Measurements from ENCODE around the gene TNFRSF1B.

Gene TNFRSF1B

DNA sequence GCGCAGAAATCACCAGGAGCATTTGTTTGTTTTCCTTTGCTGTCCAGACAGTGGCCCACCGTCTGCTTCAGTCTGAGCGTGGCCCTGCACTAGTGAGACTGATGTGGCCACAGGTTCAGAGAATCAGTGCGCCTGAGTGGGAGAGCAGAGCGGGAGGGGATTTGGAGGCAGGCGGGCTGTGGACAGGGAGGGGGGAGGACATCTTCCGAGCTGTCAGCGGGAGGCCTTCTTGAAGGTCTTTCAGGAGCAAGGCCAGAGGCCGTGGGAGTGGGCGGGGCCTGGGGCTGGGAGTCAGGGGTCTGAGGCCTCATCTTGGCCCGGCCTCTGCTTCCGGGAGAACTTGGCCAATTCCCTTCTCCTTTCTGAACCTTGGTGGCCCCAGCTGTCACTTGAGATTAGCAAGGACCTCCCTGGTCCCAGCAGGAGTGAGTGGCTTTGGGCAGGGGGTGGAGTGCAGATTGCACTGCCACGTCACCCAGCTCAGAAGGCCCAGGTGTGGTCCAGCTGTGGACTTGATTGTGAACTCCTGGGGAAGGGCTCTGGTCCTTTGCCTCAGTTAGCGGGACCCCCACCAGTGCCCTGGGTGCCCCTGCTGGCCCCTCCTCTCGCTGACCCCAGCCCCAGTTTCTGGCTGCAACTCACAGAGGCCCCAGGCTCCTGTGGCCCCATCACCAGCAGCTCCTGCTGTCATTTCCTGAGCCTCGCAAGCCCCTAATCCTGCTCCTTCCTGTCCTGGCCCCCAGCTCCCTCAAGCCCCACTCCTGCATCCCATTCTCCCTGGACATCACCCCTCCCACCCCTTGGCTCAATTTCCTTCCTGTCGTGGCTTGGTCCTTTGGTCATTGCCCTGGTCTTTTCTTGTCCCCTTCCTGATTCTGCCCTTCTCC lies 8.4 kb downstream of the TNFRSF1B start:
- DNase-seq (ENCODE audit: low read depth in 3 of 3): no peak

- DNase-seq (ENCODE audit: low read depth in 3 of 3): no peak
These were observed 9.7 kb downstream of the TNFRSF1B start for GRCh38 chr1:12176298-12177118.

- no peak for DNase-seq (ENCODE audit: low read depth in 3 of 3)
These were observed 10.6 kb downstream of the TNFRSF1B start for GRCh38 chr1:12177156-12177998.

- peak; percentile 87 to 95 (median 90) for DNase-seq (ENCODE audit: low read depth in 3 of 3)
These were observed 11.2 kb downstream of the TNFRSF1B start for GRCh38 chr1:12177999-12178441.

DNA sequence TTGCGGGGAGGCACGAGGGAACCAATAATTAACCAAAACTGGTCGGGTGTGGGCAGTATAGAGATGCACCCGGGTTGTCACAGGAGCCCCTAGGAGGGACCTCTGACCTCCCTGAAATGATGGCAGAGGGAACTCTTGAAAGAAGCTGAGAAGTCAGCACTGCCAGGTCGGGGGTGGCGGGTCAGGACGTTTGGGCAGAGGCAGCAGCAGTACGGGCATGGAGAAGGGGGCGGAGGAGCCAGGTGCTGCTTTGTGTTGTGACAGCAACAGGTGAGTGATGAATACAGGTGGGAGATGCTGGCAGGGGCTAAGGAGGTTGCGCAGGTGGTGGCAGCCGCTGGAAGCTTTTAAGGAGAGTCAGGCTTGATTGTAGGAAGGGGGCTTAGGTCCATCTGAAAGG lies 11.7 kb downstream of the TNFRSF1B start:
- DNase-seq (ENCODE audit: low read depth in 3 of 3): no peak

DNA sequence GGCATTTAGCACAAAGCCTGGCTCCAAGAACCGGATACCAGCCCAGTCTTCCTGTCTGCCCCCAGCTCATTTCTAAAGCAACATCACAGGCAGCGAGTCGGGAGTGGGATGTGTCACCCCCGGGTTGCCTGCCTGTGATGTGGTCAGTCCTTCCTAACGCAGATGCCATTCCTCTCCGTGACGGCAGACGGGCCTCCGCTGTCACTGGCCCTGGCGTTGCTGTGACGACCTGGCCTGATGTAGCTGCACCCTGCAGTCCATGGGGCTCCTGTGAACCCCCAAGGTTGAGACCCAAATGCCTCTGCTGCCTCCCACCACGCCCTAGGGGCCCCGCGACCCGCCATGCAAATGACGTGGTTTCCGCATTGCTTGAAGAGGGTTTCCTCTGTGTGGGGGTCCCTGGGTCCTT lies 12.3 kb downstream of the TNFRSF1B start:
- peak; percentile 60 to 84 (median 71) for DNase-seq (ENCODE audit: low read depth in 3 of 3)

GRCh38 chr1:12179676-12180075 lies 12.9 kb downstream of the TNFRSF1B start:
- no peak for DNase-seq (ENCODE audit: low read depth in 3 of 3)

DNA sequence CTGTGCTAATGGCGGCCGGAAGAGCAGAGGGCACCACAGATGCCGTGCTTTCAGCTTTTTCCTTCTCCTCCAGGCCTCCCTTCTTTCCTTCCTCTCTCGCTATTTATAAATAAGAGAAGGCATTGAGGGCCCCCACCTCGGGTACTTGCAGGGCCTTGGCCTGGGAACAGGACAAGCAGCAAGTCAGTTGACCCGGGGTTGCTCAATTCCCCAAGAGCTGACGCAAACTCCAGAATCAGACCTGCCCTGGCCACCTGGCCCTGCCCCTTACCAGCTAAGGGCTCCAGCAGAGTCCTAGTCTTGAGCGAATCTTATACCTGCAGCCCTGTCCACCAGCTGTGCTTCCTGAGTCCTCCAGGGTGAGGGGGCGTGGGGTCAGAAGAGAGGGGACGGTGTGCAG lies 13.5 kb downstream of the TNFRSF1B start:
- DNase-seq (ENCODE audit: low read depth in 3 of 3): no peak

DNA sequence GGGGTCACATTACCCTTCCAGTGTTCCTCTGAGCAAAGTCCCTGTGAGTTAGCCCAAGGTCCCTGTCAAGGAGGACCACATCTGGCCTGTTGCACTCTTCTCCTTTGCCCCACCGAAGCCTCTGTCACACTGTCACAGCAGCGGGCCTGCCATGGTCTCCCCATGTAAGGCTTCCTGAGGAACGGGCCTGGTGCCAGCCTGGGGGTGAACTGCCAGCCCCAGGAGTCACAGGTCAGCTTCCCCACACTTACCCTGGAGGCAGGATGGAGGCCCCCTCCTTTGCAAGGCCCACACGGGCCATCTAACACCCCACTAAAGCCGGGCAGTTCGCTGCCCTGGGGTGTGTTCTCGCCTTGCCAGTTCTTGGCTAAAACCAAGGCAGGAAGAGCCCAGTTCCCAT lies 14.1 kb downstream of the TNFRSF1B start:
- no peak for DNase-seq (ENCODE audit: low read depth in 3 of 3)

GRCh38 chr1:12181568-12181967 lies 14.8 kb downstream of the TNFRSF1B start:
- no peak for DNase-seq (ENCODE audit: low read depth in 3 of 3)

DNA sequence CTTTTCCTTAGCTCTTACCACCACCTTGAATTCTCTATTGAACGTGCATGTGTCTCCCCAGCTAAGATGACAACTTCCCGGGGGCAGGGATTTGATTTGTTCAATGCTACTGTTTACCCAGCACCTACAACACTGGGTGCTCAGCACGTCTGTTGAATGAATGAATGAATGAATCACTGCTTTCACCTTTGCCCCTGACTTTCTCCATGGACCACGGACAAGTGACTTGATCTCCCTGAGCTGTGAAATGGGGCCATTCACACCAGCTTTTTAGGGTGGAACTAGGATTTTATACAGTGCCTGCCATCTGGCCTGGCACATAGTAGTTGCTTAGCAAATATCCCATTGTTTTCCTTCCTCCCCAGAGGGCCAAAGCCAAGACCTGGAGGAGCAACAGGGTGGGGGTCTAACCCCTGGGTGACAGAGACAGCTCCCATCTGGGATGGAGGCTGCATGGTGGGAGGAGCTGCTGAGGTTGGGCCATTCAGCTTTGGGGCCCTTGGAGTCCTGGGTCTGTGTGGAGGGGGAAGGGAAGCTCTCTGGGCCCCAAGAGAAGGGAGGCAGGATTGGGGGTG lies 15.7 kb downstream of the TNFRSF1B start:
- DNase-seq (ENCODE audit: low read depth in 3 of 3): no peak

DNA sequence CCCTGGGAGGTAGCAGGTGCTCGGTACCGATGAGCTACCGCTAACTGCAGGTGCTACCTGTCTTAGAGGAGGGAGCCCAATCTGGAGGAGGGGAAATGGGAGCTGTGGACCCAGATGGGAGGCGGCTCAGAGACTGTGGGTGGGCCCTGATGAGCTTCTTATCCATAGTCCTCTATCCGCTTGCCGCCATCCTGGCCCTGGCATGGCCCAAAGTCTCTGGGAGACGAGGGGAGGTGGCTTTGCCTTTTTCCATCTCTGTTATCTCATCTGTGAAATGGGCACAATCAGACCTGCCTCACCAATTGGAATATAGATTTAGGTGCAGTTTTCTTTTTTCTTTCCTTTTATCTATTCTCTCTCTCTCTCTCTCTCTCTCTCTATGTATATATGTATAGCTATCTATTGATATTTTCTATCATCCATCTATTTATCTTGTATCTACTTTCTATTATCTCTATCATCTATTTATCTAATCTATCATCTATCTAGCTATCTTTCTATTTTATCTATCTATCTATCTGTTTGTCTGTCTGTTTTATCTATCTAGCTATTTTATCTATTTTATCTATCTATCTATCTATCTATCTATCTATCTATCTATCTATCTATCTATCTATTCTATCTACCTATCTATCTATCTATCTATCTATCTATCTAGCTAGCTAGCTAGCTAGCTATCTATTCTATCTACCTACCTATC lies 16.5 kb downstream of the TNFRSF1B start:
- no peak for DNase-seq (ENCODE audit: low read depth in 3 of 3)

DNA sequence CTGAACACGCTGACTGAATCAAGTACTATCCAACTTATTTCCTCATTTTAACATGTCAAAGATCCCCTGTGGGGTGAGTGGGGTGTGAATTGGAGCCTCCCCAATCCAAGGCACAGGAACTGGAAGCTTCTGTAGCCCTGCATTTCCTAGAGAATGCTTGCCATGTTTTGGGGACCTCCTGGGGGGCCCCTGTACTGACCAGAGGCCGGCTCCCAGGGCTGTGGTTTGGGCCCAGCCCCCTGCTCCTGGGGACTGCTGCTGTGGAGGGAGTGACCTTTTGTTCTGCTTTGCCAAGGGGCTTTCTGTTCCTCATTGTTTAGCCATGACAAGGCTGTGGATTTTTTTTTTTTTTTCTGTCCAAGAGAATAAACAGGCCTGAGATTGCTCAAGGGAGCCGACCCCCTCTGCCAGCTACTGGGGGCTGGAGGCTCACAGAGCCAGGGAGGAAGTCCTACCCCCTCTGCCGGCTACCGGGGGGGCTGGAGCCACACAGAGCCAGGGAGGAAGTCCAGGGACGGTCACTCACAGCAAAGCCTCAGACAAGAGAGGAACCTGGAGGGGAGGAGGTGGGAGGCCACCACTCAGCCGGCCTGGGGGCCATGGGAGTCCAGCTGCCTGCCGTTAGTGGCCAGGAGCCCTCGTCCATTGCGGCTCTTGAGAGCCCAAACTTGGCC lies 17.4 kb downstream of the TNFRSF1B start:
- no peak for DNase-seq (ENCODE audit: low read depth in 3 of 3)

DNA sequence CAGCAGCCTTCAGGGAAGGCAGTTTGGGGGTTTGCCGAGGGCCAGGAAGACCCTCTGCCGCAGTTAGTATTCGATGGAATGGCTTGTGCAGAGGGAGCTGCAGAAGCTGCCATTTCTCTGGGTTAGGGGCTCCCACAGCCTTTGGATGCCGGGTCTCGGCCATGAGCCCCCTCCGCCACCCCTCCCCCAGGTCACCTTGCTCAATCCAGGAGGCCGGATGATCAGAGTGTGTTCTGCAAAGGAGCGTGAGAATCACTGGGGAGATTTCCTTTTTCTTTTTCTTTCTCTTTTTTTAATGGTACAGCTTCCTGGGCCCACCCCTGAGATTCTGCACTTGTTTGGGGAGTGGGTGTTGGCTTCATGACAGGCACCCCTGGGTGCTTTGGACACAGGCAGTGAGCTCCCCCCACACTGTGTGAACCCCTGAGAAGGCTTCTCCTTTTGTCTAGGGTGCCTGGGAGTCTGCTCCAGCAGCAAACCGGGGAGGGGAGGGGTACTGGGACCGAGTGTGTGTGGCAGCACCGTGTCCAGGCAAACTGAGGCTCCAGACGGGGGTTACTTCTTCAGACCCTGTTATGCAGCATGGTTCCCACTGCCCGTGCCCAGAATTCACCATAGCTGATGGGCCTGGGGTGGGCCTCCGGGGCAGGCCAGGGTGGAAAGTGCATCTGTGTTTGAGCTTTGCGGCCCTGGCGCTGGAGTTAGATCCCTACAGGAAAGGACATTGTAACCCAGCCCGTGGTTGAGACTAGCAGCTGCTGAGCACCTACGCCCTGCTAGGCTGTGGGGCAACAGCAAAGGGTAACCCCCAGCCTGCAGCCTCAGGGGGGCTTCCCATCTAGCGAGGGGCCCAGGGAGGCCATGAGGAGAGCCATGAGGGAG lies 18.5 kb downstream of the TNFRSF1B start:
- DNase-seq (ENCODE audit: low read depth in 3 of 3): no peak

DNA sequence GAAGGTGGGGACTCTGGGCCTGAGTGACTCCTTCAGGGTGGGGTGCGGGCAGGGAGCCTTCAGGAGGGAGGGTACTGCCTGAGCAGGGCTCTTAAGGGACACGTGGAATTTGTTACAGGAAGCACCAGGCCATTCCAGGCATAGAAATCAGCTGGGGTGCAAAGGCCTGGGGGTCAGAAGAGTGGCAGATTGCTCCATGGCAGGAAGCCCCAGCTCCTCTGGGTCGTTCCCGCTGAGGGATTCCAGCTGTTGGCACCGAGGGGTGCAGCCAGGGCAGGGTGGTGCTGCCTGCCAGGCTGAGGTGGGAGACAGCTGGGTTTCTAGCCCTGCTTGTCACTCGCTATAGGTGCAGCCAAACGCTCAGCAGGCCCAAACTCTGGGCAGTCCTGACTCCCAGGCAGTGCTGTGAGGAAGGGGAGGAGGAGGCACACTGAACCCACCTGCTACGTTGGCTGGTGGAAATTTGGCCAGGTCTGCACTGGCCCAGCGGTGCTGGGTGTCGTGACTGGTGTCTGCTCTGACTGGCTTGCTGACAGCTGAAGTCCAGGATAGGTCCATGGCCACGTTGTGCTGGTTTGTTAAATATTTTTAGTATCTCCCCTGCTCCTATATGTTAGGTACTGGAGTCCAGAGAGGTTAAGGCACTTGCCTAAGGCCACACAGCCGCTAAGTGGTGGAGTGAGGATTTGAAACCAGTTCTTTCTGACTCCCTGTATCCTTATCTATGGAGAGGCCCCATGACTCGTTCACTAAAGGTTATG lies 19.3 kb downstream of the TNFRSF1B start:
- no peak for DNase-seq (ENCODE audit: low read depth in 3 of 3)

- DNase-seq (ENCODE audit: low read depth in 3 of 3): no peak
These were observed 19.8 kb downstream of the TNFRSF1B start for GRCh38 chr1:12186679-12186985.

DNA sequence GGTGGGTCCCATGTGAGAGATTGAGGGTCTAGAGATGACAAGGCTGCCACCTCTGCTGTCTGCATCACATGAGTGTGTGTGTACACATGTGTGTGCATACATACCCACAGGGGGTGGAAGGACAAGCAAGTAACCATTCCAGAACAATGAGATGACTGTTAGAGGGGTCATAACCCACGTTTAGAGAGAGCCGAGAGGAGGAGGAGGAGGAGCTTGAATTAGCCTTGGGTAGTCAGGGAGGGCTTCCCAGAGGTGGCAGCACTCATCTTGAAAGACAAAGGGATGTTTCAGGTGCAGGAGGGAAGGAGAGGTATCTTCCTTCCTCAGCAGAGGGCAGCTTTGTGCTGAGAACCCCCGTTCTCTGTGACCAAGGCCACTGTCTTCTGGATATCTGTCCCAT lies 21.3 kb downstream of the TNFRSF1B start:
- DNase-seq (ENCODE audit: low read depth in 3 of 3): no peak

GRCh38 chr1:12188657-12189327 lies 22.0 kb downstream of the TNFRSF1B start:
- no peak for DNase-seq (ENCODE audit: low read depth in 3 of 3)
